Ascending aorta (tissue), 2 donors: ENCODE measurements around the gene GP2. TPM values are rescaled to one million over a fixed set of nuclear protein-coding genes. Genes with fewer than 3 reads are reported as not detected.
"Not testable (repeated sequence)": the region's sequence is repeated elsewhere in the genome, so short reads cannot be mapped to it uniquely, and the experiment has no call there.

Experiments
- DNase-seq, 2 donors: peaks; one replicate each; pipeline ENCODE4 v3.0.0-alpha.2; 2019; ENCODE audit warnings: low spot score in 2 of 2
- H3K27ac ChIP-seq, 2 donors: fragments of 200-600 bp; sonication (generic); one replicate each; pipeline ENCODE4 v1.5.1; 2016 to 2017; ENCODE audit warnings: mild to moderate bottlenecking in 1 of 2
- H3K27me3 ChIP-seq: fragments of 200-600 bp; sonication (generic); one replicate; pipeline ENCODE4 v1.5.1; 2017
- H3K36me3 ChIP-seq, 2 donors: fragments of 200-600 bp; sonication (generic); one replicate each; pipeline ENCODE4 v1.5.1; 2016
- H3K4me1 ChIP-seq, 2 donors: fragments of 200-600 bp; sonication (generic); one replicate each; pipeline ENCODE4 v1.5.1; 2016 to 2017; ENCODE audit warnings: mild to moderate bottlenecking in 1 of 2
- H3K4me3 ChIP-seq, 2 donors: fragments of 200-600 bp; sonication (generic); one replicate each; pipeline ENCODE4 v1.5.1; 2016 to 2017; ENCODE audit warnings: mild to moderate bottlenecking in 1 of 2
- H3K9me3 ChIP-seq, 2 donors: fragments of 200-600 bp; sonication (generic); one replicate each; pipeline ENCODE4 v1.5.1; 2016
- CTCF ChIP-seq, 3 experiments: fragments of 200-600 bp in 2 of 3; fragments of 450-650 bp in 1 of 3; sonication (generic) in 2 of 3; IDR thresholded peaks; one replicate each; pipeline ENCODE4 v1.5.1; 2016 to 2019; ENCODE audit warnings: antibody characterized with exemption in 3 of 3, mild to moderate bottlenecking in 1 of 3, moderate library complexity in 1 of 3
- intact Hi-C: fragments of 100-400 bp; cut with DNase I; formaldehyde crosslinking; loops from one replicate; pipeline ENCODE4 v1.15.1; 2023
- total RNA-seq: library from RNA; depleted of rRNA; stranded (reverse); fragments of >200 nt; gene quantifications from one replicate; pipeline ENCODE4 v1.1.0, GENCODE V29; 2016

Gene GP2
- total RNA-seq, 1 donor from 2014 or later, result 0.11 TPM

GRCh38 chr16:20325005-20325404 lies 2.3 kb downstream of the GP2 start:
- Histone ChIP-seq H3K4me3 (no peak overlapping the region), H3K4me1 (no peaks in the 10 kb centered on the region), H3K27ac (no peak overlapping the region), H3K27me3 (no peaks in the 10 kb centered on the region), H3K9me3 (no peaks in the 10 kb centered on the region), H3K36me3 (no peaks in the 10 kb centered on the region)
- DNase-seq, result no peak
- TF ChIP-seq CTCF (IDR thresholded peaks at IDR 0.05), result no peak
- intact Hi-C loops, result no loop called here

DNA sequence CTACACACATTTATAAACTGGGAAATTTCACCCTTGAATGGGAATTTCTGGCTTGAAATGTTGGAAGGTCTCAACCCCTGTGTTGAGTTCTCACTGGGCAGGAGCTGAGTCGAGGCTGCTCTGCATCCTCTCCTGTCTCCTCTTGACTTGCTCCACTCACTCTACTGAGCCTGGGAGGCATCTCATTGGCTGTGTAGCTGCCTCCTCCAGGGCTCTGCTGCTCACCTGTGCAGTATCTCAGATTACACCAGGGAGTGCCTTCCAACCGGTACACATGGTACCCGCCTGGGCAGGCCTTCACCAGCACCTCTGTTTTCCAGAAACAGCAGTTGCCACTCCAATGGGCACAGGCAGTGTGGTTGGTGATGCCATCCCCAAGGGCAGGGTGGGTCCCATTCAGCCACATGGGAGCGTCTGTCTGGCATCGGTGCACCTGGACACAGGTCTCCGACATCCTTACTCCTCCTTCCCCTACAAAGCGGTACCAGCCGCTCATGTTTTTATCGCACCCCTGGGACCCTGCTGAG lies 3.7 kb downstream of the GP2 start:
- intact Hi-C loops, result no loop called here
- Histone ChIP-seq H3K4me1 (no peaks in the 10 kb centered on the region), H3K4me3 (no peak overlapping the region), H3K36me3 (no peaks in the 10 kb centered on the region), H3K27me3 (no peaks in the 10 kb centered on the region), H3K9me3 (no peaks in the 10 kb centered on the region), H3K27ac (no peak overlapping the region)
- no peak for TF ChIP-seq CTCF (IDR thresholded peaks at IDR 0.05)
- DNase-seq, result no peak

GRCh38 chr16:20322696-20323095 lies 4.6 kb downstream of the GP2 start:
- Histone ChIP-seq H3K36me3 (no peaks in the 10 kb centered on the region), H3K9me3 (no peaks in the 10 kb centered on the region), H3K27me3 (no peaks in the 10 kb centered on the region), H3K4me3 (no peak overlapping the region), H3K27ac (no peak overlapping the region), H3K4me1 (no peaks in the 10 kb centered on the region)
- intact Hi-C loops, result no loop called here
- TF ChIP-seq CTCF (IDR thresholded peaks at IDR 0.05), result no peak
- no peak for DNase-seq

DNA sequence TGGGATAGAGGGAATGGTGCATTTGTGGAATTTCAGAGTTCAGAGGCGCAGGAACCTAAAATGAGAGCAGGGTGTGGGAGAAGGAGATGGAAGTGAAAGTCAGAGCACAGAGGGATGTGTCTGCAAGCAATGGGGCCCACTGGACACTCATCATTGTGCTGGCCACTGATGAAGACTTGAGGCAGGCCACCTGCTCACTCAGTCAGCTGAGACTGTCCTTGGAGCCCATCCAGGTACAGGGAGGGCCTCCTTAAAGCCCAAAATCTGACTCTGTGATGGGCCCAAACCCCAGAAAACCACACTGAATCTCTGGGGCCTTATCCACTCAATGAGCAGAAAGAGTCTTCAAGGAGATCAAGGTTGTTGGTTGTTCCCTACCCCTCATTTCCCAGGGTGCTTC lies 5.6 kb downstream of the GP2 start:
- H3K9me3 ChIP-seq, result no peaks in the 10 kb centered on the region
- no peaks in the 10 kb centered on the region for H3K27me3 ChIP-seq
- intact Hi-C loops, result no loop called here
- no peak for TF ChIP-seq CTCF (IDR thresholded peaks at IDR 0.05)
- no peak overlapping the region for H3K4me3 ChIP-seq
- H3K4me1 ChIP-seq, result no peaks in the 10 kb centered on the region
- H3K27ac ChIP-seq, result no peak overlapping the region
- DNase-seq, result no peak
- no peaks in the 10 kb centered on the region for H3K36me3 ChIP-seq

GRCh38 chr16:20321051-20321450 lies 6.3 kb downstream of the GP2 start:
- H3K4me3 ChIP-seq, intact Hi-C loops, H3K27me3 ChIP-seq, H3K36me3 ChIP-seq, DNase-seq, H3K4me1 ChIP-seq, H3K9me3 ChIP-seq, H3K27ac ChIP-seq: not testable (repeated sequence)

DNA sequence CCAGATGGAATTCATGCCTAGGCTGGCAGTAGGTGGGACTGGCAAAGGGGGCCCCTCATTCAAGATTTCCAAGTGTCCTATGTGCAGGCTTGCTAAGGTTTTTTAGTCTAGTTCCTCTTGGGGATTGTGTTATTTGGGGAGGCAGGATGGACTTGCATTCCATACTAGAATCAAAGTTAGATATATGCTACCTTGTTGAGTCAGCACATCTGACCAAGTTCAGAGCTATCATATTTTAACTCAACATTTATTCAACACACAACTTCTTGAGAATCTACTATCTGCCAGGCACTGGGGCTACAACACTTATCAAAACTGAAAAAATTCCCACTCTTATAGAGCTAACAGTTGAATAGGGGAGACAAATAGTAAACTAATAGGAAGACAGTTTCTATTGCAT lies 6.7 kb downstream of the GP2 start:
- Histone ChIP-seq H3K9me3 (no peaks in the 10 kb centered on the region), H3K4me3 (no peak overlapping the region), H3K27me3 (no peaks in the 10 kb centered on the region), H3K36me3 (no peaks in the 10 kb centered on the region), H3K27ac (no peak overlapping the region), H3K4me1 (no peaks in the 10 kb centered on the region)
- DNase-seq, result no peak
- TF ChIP-seq CTCF (IDR thresholded peaks at IDR 0.05), result no peak
- intact Hi-C loops, result no loop called here
